ENCODE results near the gene HIRA. TPM values are rescaled to one million over a fixed set of nuclear protein-coding genes. Genes with fewer than 3 reads are reported as not detected.

The HIRA gene
- polyA plus RNA-seq, 3 donors, result 1.8 to 20.7 (median 2.6) TPM

GRCh38 chr22:19400881-19401280 is 30.7 kb downstream of the HIRA start:
- no peak for TF ChIP-seq CTCF (IDR thresholded peaks at IDR 0.05)

GRCh38 chr22:19398652-19399051 is 32.9 kb downstream of the HIRA start:
- Histone ChIP-seq H2AFZ (ENCODE audit: insufficient read depth, low read depth, low read length, poor library complexity, severe bottlenecking) (no peak overlapping the region), H3K27ac (ENCODE audit: low read depth in 1 of 2, low read length in 2 of 2) (no peak overlapping the region), H3K9ac (ENCODE audit: insufficient read depth, low read length, poor library complexity, severe bottlenecking) (no peak overlapping the region), H3K4me3 (replicated peaks in 1 of 3; ENCODE audit: low read depth in 2 of 3, low read length in 3 of 3) (no peak overlapping the region), H3K27me3 (ENCODE audit: control insufficient read depth in 2 of 2, insufficient read depth in 2 of 2, low read length in 2 of 2) (no peaks in the 10 kb centered on the region), H3K36me3 (replicated peaks in 1 of 2; ENCODE audit: control insufficient read depth in 1 of 2, insufficient read depth in 2 of 2, low read length in 2 of 2) (peaks cover 75 to 99% of the 10 kb centered on the region in 2 donors), H3K4me2 (replicated peaks; ENCODE audit: extremely low read depth, low read length, poor library complexity, severe bottlenecking) (no peak overlapping the region), H3K9me3 (replicated peaks in 1 of 2; ENCODE audit: control insufficient read depth in 1 of 2, insufficient read depth in 1 of 2, low read length in 2 of 2) (no peaks in the 10 kb centered on the region), H3K79me2 (ENCODE audit: insufficient read depth, low read length) (no peaks in the 10 kb centered on the region), H3K4me1 (ENCODE audit: control insufficient read depth in 1 of 2, insufficient read depth in 2 of 2, low read length in 2 of 2) (no peaks in the 10 kb centered on the region), H4K20me1 (ENCODE audit: insufficient read depth, low read length) (no peaks in the 10 kb centered on the region)
- no peak for DNase-seq
- H3K36me3 Mint-ChIP-seq, result peaks cover 80 to 92% of the 10 kb centered on the region in 2 donors
- intact Hi-C loops (cut with micrococcal nuclease), result no loop called here
- H3K27ac Mint-ChIP-seq, result peak overlapping the region in 1 of 7 donors; percentile 32
- no peaks in the 10 kb centered on the region for H3K9me3 Mint-ChIP-seq
- H3K4me3 Mint-ChIP-seq, result no peak overlapping the region
- peaks cover 0 to 2% (median 0%) of the 10 kb centered on the region in 3 donors for H3K27me3 Mint-ChIP-seq (ENCODE audit: low read depth in 3 of 3)
- H3K4me1 Mint-ChIP-seq, result no peaks in the 10 kb centered on the region
- WGBS (ENCODE audit: insufficient coverage), result no CpG with 5 or more reads among the region's 2 CpGs
- no peak for TF ChIP-seq CTCF (IDR thresholded peaks at IDR 0.05)

More at GRCh38 chr22:19400881-19401280, 30.7 kb downstream of the HIRA start:
- Mint-ChIP-seq H3K9me3 (no peaks in the 10 kb centered on the region), H3K27ac (peak overlapping the region in 4 of 7 donors; percentile 1 to 24 (median 9)), H3K4me3 (no peak overlapping the region), H3K36me3 (peaks cover 79 to 93% of the 10 kb centered on the region in 2 donors), H3K27me3 (ENCODE audit: low read depth in 3 of 3) (no peaks in the 10 kb centered on the region), H3K4me1 (no peaks in the 10 kb centered on the region)
- no peaks in the 10 kb centered on the region for H3K9me3 ChIP-seq (replicated peaks in 1 of 2; ENCODE audit: control insufficient read depth in 1 of 2, insufficient read depth in 1 of 2, low read length in 2 of 2)
- no peaks in the 10 kb centered on the region for H3K27me3 ChIP-seq (ENCODE audit: control insufficient read depth in 2 of 2, insufficient read depth in 2 of 2, low read length in 2 of 2)
- 93% methylated on average over 6 of the region's 6 CpGs for WGBS (ENCODE audit: insufficient coverage)
- no peak overlapping the region for H3K27ac ChIP-seq (ENCODE audit: low read depth in 1 of 2, low read length in 2 of 2)
- H3K4me1 ChIP-seq (ENCODE audit: control insufficient read depth in 1 of 2, insufficient read depth in 2 of 2, low read length in 2 of 2), result no peaks in the 10 kb centered on the region
- DNase-seq, result no peak
- no peak overlapping the region for H3K4me3 ChIP-seq (replicated peaks in 1 of 3; ENCODE audit: low read depth in 2 of 3, low read length in 3 of 3)
- H3K79me2 ChIP-seq (ENCODE audit: insufficient read depth, low read length), result no peaks in the 10 kb centered on the region
- no peak overlapping the region for H3K9ac ChIP-seq (ENCODE audit: insufficient read depth, low read length, poor library complexity, severe bottlenecking)
- H2AFZ ChIP-seq (ENCODE audit: insufficient read depth, low read depth, low read length, poor library complexity, severe bottlenecking), result no peak overlapping the region
- H4K20me1 ChIP-seq (ENCODE audit: insufficient read depth, low read length), result peaks cover 5% of the 10 kb centered on the region
- peaks cover 71 to 99% of the 10 kb centered on the region in 2 donors for H3K36me3 ChIP-seq (replicated peaks in 1 of 2; ENCODE audit: control insufficient read depth in 1 of 2, insufficient read depth in 2 of 2, low read length in 2 of 2)
- intact Hi-C loops (cut with micrococcal nuclease), result loop anchor here in 1 of 2 donors (10.0 kb wide), 1 partner anchor 64 kb away; no protein-coding TSS in a partner anchor
- H3K4me2 ChIP-seq (replicated peaks; ENCODE audit: extremely low read depth, low read length, poor library complexity, severe bottlenecking), result no peak overlapping the region
